HG02571 (cell line): ENCODE data around the gene IL1B.
A peak's percentile ranks its signal among the peaks of the same experiment; 100 is the strongest.

ENCODE experiments used
- ATAC-seq: cut with Tn5 transposase; IDR thresholded peaks from one replicate; pipeline ENCODE4 v1.9.1; 2021; ENCODE audit warnings: mild to moderate bottlenecking, moderate library complexity; ENCODE audit not compliant: unreplicated experiment

IL1B gene

GRCh38 chr2:112787294-112787693 lies 49.3 kb downstream of the IL1B start:
- ATAC-seq, result no peak

GRCh38 chr2:112784199-112785189 lies 52.1 kb downstream of the IL1B start, which contains the start of gene IL1A:
Gene IL1A (minus strand): TSS chr2:112784493. CDS start chr2:112783770, 723 bp downstream.
- no peak for ATAC-seq

- no peak for ATAC-seq
Observed at GRCh38 chr2:112783187-112783714, 53.3 kb downstream of the IL1B start.

- peak; percentile 77 for ATAC-seq
Observed at GRCh38 chr2:112782234-112782799, 54.3 kb downstream of the IL1B start.
